Gastroesophageal sphincter (tissue), 3 donors: ENCODE measurements around the gene PAFAH2.

Experiments
- CTCF ChIP-seq, 4 experiments: fragments of 200-600 bp in 2 of 4; fragments of 450-650 bp in 2 of 4; sonication (generic) in 1 of 4; IDR thresholded peaks; one replicate each; pipeline ENCODE4 v1.5.1; 2017 to 2019; ENCODE audit warnings: antibody characterized with exemption in 4 of 4, mild to moderate bottlenecking in 2 of 4, moderate library complexity in 2 of 4
- EP300 ChIP-seq: sonication (generic); formaldehyde crosslinking; IDR thresholded peaks from one replicate; pipeline ENCODE4 v1.6.1; 2017; ENCODE audit warnings: antibody characterized with exemption, mild to moderate bottlenecking
- POLR2A ChIP-seq, 2 donors: fragments of 450-650 bp; IDR thresholded peaks; one replicate each; pipeline ENCODE4 v1.6.1; 2017; ENCODE audit warnings: antibody characterized with exemption in 2 of 2, mild to moderate bottlenecking in 2 of 2, moderate library complexity in 1 of 2
- POLR2AphosphoS5 ChIP-seq: sonication (generic); formaldehyde crosslinking; IDR thresholded peaks from one replicate; pipeline ENCODE4 v1.6.1; 2017; ENCODE audit warnings: antibody characterized with exemption

DNA sequence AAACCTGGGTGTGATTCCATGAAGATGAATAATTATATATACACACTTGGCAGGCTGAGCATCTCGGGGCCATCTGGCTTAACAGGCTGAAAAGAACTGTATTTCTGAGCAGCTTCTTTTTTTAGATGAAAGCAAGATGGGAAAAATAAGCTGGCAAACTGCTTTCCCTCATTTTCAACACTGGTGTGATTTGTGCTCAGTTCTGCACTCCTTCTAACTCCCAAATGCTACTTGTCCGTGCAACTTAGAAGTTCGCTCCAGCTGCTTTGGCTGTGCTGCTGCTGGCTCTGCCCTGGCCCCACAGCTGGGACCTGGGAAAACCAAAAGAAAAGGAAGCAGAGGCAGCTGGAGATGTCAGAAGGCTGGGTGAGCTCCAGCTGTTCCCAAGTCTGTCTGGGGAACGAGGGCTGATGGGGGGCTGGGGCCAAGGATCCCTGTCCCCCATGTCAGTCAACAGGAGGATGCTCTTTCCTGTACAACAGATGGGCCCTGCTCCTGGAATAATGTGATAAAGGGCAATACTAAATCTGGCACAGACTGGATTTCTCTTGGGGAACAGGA lies 44.9 kb downstream of the PAFAH2 start:
- TF ChIP-seq EP300 (no peak), CTCF (IDR thresholded peaks at IDR 0.05) (no peak), POLR2A (IDR thresholded peaks at IDR 0.05) (no peak), POLR2AphosphoS5 (no peak)
